ENCODE results near the gene GNG14. TPM values are rescaled to one million over a fixed set of nuclear protein-coding genes. Genes with fewer than 3 reads are reported as not detected.

Gene GNG14
- total RNA-seq, 2 experiments from 2014 or later = not detected

DNA sequence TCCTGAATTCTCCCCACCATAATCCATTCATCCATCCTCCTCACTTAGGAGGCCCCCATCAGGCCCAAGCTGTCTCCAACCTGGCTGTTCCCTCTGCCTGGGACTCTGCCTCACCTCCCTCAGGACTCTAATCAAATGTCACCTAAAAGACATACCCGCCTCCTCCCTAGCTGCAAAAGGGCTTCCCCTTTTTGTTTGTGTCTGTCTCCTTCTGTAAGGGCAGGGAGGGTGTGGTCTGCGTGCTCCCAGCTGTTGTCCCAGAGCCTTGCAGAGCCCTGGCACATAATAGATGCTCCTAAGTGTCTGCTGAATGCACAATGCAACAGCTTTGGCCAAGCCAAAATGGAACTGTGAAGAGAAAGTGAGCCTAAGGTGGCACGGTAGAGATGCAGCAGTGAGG, 42.3 kb downstream of the GNG14 start:
- Mint-ChIP-seq H3K4me3 (no peak overlapping the region), H3K4me1 (ENCODE audit: low read depth) (peaks cover 25% of the 10 kb centered on the region), H3K36me3 (ENCODE audit: low read depth) (peaks cover 44% of the 10 kb centered on the region), H3K9me3 (no peaks in the 10 kb centered on the region), H3K27me3 (no peaks in the 10 kb centered on the region), H3K27ac (no peak overlapping the region)
- CTCF ChIA-PET = interaction anchor here (1.5 to 2.6 kb wide), 2 partner anchors 28 to 63 kb away, joined by 4 to 14 read pairs; no protein-coding TSS in a partner anchor
- intact Hi-C loops (cut with micrococcal nuclease) = no loop called here
- POLR2A ChIA-PET = interaction anchor here (8.9 kb wide), 1 partner anchor 7 kb away, joined by 160 read pairs; the partner anchor contains the start of gene TNPO2
- TF ChIP-seq, protein P1, sequence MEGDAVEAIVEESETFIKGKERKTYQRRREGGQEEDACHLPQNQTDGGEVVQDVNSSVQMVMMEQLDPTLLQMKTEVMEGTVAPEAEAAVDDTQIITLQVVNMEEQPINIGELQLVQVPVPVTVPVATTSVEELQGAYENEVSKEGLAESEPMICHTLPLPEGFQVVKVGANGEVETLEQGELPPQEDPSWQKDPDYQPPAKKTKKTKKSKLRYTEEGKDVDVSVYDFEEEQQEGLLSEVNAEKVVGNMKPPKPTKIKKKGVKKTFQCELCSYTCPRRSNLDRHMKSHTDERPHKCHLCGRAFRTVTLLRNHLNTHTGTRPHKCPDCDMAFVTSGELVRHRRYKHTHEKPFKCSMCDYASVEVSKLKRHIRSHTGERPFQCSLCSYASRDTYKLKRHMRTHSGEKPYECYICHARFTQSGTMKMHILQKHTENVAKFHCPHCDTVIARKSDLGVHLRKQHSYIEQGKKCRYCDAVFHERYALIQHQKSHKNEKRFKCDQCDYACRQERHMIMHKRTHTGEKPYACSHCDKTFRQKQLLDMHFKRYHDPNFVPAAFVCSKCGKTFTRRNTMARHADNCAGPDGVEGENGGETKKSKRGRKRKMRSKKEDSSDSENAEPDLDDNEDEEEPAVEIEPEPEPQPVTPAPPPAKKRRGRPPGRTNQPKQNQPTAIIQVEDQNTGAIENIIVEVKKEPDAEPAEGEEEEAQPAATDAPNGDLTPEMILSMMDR (IDR thresholded peaks at IDR 0.05) = no peak
- no peak for ATAC-seq
- DNase-seq = no peak

DNA sequence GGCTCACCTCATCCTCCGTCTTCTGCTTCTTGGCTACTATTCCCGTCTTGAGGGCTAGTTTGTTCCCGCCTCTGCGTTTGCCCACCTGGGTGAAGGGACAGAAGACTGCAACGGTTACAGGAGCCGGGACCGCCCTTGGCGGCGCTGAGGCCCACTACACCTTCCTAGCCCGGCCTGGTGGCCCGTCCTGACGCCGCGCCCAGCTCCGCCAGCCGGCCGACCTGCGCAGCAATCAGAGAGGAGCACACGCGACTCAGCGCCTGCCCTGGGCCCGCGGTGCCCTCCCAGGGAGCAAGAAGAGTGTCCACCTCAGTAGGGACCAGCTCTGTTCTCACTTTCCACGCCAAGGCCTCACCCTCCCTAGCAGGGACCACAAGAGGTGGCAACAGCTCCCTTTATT, 43.5 kb downstream of the GNG14 start:
- H3K9me3 Mint-ChIP-seq = no peaks in the 10 kb centered on the region
- DNase-seq (no peak), ATAC-seq (no peak)
- TF ChIP-seq, protein P1 (IDR thresholded peaks at IDR 0.05) = no peak
- H3K27ac Mint-ChIP-seq = no peak overlapping the region
- intact Hi-C loops (cut with micrococcal nuclease) = no loop called here
- CTCF ChIA-PET = interaction anchor here (0.6 to 2.6 kb wide), 5 partner anchors 8 to 65 kb away, joined by 3 to 14 read pairs (median 4); partner anchors contain the start of gene TNPO2
- peaks cover 44% of the 10 kb centered on the region for H3K36me3 Mint-ChIP-seq (ENCODE audit: low read depth)
- no peaks in the 10 kb centered on the region for H3K27me3 Mint-ChIP-seq
- POLR2A ChIA-PET = interaction anchor here (0.5 to 8.9 kb wide), 6 partner anchors 8 to 117 kb away, joined by 3 to 160 read pairs (median 3); partner anchors contain the start of genes JUNB and TNPO2
- H3K4me3 Mint-ChIP-seq = no peak overlapping the region
- peaks cover 29% of the 10 kb centered on the region for H3K4me1 Mint-ChIP-seq (ENCODE audit: low read depth)

DNA sequence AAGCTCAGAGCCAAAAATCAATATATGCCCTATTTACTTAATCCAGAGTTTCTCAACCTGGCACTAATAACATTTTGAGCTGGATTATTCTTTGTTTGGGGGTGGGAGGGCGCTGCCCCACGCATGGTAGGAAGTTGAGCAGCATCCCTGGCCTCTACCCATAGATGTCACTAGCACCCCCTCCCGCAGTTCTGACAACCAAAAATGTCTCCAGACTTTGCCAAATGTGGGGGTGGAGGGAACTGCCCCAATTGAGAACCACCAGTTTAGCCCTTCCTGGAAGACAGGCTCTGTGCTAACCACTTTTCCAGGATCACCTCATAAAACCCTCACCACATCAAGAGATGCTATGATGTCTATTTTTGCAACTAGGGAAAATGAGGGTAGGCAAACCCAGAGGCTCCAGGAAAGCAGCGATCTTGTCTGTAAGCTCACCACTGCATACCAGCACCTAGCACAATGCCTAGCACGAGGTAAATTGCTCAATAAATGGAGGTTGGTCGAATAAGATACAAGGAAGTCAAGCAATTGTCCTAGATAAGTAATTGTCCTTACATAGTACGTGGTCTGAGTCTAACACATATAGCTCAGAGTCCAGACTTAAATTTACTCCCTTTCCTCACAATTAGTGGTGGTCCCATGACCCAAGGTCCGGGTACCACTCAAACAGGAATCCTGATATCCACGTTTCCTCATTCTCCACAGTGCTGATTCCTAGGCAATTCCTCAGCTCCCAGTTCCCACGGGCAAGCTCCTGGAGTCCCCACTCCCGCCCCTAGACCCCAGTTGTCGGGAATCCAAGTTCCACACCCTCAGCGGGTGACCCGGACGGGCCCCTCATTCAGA, 45.8 kb downstream of the GNG14 start:
- ChIA-PET CTCF (interaction anchor here (0.5 to 3.3 kb wide), 19 partner anchors 8 to 232 kb away, joined by 3 to 32 read pairs (median 4); partner anchors contain the start of genes RTBDN and TNPO2), POLR2A (interaction anchor here (0.6 to 8.9 kb wide), 19 partner anchors 11 to 1027 kb away, joined by 3 to 160 read pairs (median 4); partner anchors contain the start of genes DHPS, FBXW9, GCDH and JUNB)
- TF ChIP-seq, protein P1 (IDR thresholded peaks at IDR 0.05) = peak; percentile 67
- Mint-ChIP-seq H3K27me3 (no peaks in the 10 kb centered on the region), H3K27ac (peak overlapping the region; percentile 98), H3K9me3 (no peaks in the 10 kb centered on the region), H3K36me3 (ENCODE audit: low read depth) (peaks cover 38% of the 10 kb centered on the region), H3K4me3 (peak overlapping the region; percentile 93), H3K4me1 (ENCODE audit: low read depth) (peaks cover 41% of the 10 kb centered on the region)
- DNase-seq = peak; percentile 79
- ATAC-seq = peak; percentile 11
- intact Hi-C loops (cut with micrococcal nuclease) = no loop called here

DNA sequence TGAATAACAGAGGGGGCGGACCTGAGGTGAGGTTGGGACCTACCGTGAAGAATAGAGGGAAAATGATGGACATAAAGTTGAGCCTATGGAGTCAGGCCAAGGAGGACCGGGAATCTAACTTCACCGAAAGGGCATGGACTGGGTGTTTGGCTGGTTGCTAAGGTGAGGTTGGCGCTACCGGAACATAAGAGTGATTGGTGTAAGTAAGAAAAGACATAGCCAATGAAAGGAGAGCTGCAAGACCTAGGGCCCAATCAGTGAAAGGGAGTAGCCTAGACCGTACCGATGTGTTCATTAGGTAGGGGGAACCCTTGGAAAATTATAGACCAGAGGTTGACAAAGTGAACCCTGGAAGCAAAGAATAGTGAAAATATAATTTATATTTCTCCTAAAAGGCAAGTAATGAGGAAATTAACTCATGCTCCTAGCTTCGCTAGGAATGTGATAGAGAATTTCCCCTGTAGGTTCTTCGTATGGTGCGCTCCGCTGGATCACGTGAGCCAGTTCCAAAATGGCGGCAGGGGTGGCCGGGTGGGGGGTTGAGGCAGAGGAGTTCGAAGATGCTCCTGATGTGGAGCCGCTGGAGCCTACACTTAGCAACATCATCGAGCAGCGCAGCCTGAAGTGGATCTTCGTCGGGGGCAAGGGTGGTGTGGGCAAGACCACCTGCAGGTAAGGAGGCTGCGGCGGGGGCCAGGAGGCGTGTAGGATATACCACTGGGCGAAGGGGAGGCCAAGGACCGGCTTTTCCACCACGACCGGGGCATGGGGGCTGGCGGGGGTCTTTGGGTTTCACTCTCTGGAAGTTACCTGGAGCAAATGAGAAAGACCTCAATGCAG, 49.4 kb downstream of the GNG14 start, which contains the start of gene GET3:
Gene GET3, plus strand, starts transcription at position 503 of the 840 bp plus-strand sequence. Its CDS starts 9 bp downstream, at position 512.
- Mint-ChIP-seq H3K9me3 (no peaks in the 10 kb centered on the region), H3K4me1 (ENCODE audit: low read depth) (peaks cover 35% of the 10 kb centered on the region), H3K36me3 (ENCODE audit: low read depth) (peaks cover 34% of the 10 kb centered on the region), H3K27me3 (no peaks in the 10 kb centered on the region), H3K27ac (peak within 1 kb of the TSS; percentile 98), H3K4me3 (peak within 1 kb of the TSS; percentile 99)
- ATAC-seq (peak; percentile 84), DNase-seq (peak; percentile 89)
- TF ChIP-seq, protein P1 (IDR thresholded peaks at IDR 0.05) = no peak
- CTCF ChIA-PET = interaction anchor here (0.6 to 6.4 kb wide), 5 partner anchors 21 to 111 kb away, joined by 3 to 47 read pairs (median 7); no protein-coding TSS in a partner anchor
- POLR2A ChIA-PET = interaction anchor here (0.6 to 8.9 kb wide), 16 partner anchors 9 to 145 kb away, joined by 3 to 160 read pairs (median 4); partner anchors contain the start of genes BEST2, DHPS, FBXW9 and JUNB
- intact Hi-C loops (cut with micrococcal nuclease) = loop anchor here (2.0 kb wide), 1 partner anchor 14 kb away; the partner anchor contains the start of gene TNPO2
